K562 (cell line): Measurements from ENCODE around the gene PFKFB2. TPM values are rescaled to one million over a fixed set of nuclear protein-coding genes. Genes with fewer than 3 reads are reported as not detected.

Experiments used
- EGR1 ChIP-seq: fragments of 450-650 bp; conservative IDR thresholded peaks from 2 replicates; pipeline ENCODE4 v1.6.1; 2017; ENCODE audit warnings: mild to moderate bottlenecking
- MEIS2 ChIP-seq: fragments of 450-650 bp; IDR thresholded peaks from 2 replicates; pipeline ENCODE4 v1.6.1; 2014; ENCODE audit warnings: mild to moderate bottlenecking; ENCODE audit not compliant: partially characterized antibody
- MTF1 ChIP-seq: fragments of 250-450 bp; sonication (Bioruptor Pico); IDR thresholded peaks from 2 replicates; pipeline ENCODE4 v1.9.0; 2021; ENCODE audit warnings: moderate library complexity, mild to moderate bottlenecking, inconsistent platforms, borderline replicate concordance
- SMARCC2 ChIP-seq: fragments of 450-650 bp; IDR thresholded peaks from 2 replicates; pipeline ENCODE4 v1.6.1; 2017; ENCODE audit warnings: antibody characterized with exemption, moderate library complexity, mild to moderate bottlenecking, low read depth
- polyA plus RNA-seq, 8 experiments: library from polyadenylated mRNA; depleted of rRNA in 4 of 8; stranded (reverse) in 5 of 8; unstranded in 3 of 8; fragments of >200 nt; fragmentation: Nextera tagmentation in 2 of 8; fragmentation: Illumina TruSeq in 1 of 8; extraction: Ambion mirVana in 2 of 8; extraction: Trizol in 1 of 8; gene quantifications; 2 replicates each; pipeline versions ENCODE4 v1.2.1 to v1.2.3, GENCODE V29; 2011 to 2014; ENCODE audit warnings: inconsistent platforms in 1 of 8, missing spikeins in 1 of 8
- total RNA-seq, 7 experiments: library from RNA; depleted of rRNA in 6 of 7; stranded (reverse); fragments of >200 nt in 6 of 7; fragmentation: Illumina TruSeq in 2 of 7; extraction: Trizol in 2 of 7; gene quantifications; 2 replicates each; pipeline versions ENCODE4 v1.2.1 to v1.2.3, GENCODE V29; 2011 to 2021; ENCODE audit warnings: low replicate concordance in 1 of 7
- TF ChIP-seq, protein P1 (sequence below), 2 experiments: fragments of 450-650 bp; formaldehyde crosslinking in 1 of 2; IDR thresholded peaks; 2 replicates each; pipeline versions ENCODE4 v1.4.0 to v1.6.1; 2014 to 2020; ENCODE audit warnings: mild to moderate bottlenecking in 2 of 2, borderline replicate concordance in 1 of 2, low read depth in 1 of 2
- TF ChIP-seq, protein P2 (sequence below): sonication (generic); formaldehyde crosslinking; IDR thresholded peaks from 2 replicates; pipeline ENCODE4 v1.8.0; 2023; ENCODE audit warnings: mild to moderate bottlenecking, missing genetic modification reagents

Gene PFKFB2
- total and polyA plus RNA-seq, 9 of the 15 experiments (the other 6 are each of a cell fraction or from before 2014, with no cell fraction given) = 6.9 to 26.0 (median 16.4) TPM

DNA sequence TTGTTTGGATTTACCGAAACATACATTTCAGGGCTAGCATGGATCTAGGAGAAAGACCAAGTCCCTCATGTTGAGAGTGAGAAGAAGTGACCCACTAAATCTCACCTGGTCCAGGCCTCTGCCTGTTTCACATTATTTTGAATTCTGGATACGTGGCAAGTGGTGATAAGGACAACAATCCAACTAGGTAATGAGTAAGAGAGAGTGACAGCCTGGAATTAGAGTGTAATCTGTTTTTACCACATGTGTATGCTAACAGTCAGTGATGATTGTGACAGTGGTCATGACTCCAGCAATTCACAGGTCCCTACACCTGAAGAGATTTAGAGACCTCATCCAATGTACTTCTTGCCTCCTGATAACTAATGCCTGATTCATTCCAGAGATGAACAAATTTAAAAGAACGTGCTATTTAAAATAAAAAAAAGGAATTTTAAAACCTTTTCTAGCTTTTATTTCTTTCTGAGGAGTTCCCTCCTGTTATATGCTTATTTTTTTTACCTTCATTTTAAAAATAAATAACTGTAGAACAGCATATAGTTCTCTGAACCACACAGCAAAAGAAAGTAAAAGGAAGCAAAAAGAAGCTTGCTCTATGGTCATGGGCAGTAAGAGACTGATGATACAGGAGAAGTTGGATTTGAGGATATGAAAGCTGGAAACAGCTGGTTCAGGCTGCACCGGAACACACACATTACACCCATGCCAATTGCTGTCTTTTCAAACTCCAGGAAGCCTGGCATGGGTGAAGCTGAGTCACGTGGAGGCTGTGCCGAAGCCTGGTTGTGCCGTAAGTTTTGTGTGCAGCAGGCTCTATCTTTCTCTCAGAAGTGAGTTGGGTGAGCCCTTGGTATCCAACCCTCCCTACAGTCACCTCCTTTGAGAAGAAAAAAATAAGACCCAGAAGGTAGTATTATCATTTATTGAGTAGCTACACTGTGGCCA, 35.2 kb upstream of the PFKFB2 start (continued):
- TF ChIP-seq, protein P1, sequence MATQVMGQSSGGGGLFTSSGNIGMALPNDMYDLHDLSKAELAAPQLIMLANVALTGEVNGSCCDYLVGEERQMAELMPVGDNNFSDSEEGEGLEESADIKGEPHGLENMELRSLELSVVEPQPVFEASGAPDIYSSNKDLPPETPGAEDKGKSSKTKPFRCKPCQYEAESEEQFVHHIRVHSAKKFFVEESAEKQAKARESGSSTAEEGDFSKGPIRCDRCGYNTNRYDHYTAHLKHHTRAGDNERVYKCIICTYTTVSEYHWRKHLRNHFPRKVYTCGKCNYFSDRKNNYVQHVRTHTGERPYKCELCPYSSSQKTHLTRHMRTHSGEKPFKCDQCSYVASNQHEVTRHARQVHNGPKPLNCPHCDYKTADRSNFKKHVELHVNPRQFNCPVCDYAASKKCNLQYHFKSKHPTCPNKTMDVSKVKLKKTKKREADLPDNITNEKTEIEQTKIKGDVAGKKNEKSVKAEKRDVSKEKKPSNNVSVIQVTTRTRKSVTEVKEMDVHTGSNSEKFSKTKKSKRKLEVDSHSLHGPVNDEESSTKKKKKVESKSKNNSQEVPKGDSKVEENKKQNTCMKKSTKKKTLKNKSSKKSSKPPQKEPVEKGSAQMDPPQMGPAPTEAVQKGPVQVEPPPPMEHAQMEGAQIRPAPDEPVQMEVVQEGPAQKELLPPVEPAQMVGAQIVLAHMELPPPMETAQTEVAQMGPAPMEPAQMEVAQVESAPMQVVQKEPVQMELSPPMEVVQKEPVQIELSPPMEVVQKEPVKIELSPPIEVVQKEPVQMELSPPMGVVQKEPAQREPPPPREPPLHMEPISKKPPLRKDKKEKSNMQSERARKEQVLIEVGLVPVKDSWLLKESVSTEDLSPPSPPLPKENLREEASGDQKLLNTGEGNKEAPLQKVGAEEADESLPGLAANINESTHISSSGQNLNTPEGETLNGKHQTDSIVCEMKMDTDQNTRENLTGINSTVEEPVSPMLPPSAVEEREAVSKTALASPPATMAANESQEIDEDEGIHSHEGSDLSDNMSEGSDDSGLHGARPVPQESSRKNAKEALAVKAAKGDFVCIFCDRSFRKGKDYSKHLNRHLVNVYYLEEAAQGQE (IDR thresholded peaks at IDR 0.05; ENCODE audit: borderline replicate concordance) = peak; percentile 28; the same call in 1 of the 2 replicates
- TF ChIP-seq, protein P1 (CRISPR knock-in tag; IDR thresholded peaks at IDR 0.05; ENCODE audit: low read depth) = no peak
- TF ChIP-seq EGR1 = 0 out of 2 replicates have a peak, but pooled peaks have one; percentile 5
- TF ChIP-seq, protein P2, sequence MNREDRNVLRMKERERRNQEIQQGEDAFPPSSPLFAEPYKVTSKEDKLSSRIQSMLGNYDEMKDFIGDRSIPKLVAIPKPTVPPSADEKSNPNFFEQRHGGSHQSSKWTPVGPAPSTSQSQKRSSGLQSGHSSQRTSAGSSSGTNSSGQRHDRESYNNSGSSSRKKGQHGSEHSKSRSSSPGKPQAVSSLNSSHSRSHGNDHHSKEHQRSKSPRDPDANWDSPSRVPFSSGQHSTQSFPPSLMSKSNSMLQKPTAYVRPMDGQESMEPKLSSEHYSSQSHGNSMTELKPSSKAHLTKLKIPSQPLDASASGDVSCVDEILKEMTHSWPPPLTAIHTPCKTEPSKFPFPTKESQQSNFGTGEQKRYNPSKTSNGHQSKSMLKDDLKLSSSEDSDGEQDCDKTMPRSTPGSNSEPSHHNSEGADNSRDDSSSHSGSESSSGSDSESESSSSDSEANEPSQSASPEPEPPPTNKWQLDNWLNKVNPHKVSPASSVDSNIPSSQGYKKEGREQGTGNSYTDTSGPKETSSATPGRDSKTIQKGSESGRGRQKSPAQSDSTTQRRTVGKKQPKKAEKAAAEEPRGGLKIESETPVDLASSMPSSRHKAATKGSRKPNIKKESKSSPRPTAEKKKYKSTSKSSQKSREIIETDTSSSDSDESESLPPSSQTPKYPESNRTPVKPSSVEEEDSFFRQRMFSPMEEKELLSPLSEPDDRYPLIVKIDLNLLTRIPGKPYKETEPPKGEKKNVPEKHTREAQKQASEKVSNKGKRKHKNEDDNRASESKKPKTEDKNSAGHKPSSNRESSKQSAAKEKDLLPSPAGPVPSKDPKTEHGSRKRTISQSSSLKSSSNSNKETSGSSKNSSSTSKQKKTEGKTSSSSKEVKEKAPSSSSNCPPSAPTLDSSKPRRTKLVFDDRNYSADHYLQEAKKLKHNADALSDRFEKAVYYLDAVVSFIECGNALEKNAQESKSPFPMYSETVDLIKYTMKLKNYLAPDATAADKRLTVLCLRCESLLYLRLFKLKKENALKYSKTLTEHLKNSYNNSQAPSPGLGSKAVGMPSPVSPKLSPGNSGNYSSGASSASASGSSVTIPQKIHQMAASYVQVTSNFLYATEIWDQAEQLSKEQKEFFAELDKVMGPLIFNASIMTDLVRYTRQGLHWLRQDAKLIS (CRISPR knock-in tag) = peak; percentile 58; the same call in 1 of the 2 replicates
- peak; percentile 93 for TF ChIP-seq MEIS2
- TF ChIP-seq MTF1 = no peak
- TF ChIP-seq SMARCC2 = peak; percentile 90
